GM12874 (cell line): Measurements from ENCODE around the gene WDR87.

Experiments used
- TF ChIP-seq, protein P1 (sequence below): IDR thresholded peaks from 2 replicates; pipeline ENCODE4 v1.5.1; 2011; ENCODE audit warnings: low read depth, mild to moderate bottlenecking, control low read depth, low read length, moderate library complexity; ENCODE audit not compliant: insufficient read depth

The WDR87 gene

GRCh38 chr19:37893845-37894575, 12.4 kb downstream of the WDR87 start:
- TF ChIP-seq, protein P1, sequence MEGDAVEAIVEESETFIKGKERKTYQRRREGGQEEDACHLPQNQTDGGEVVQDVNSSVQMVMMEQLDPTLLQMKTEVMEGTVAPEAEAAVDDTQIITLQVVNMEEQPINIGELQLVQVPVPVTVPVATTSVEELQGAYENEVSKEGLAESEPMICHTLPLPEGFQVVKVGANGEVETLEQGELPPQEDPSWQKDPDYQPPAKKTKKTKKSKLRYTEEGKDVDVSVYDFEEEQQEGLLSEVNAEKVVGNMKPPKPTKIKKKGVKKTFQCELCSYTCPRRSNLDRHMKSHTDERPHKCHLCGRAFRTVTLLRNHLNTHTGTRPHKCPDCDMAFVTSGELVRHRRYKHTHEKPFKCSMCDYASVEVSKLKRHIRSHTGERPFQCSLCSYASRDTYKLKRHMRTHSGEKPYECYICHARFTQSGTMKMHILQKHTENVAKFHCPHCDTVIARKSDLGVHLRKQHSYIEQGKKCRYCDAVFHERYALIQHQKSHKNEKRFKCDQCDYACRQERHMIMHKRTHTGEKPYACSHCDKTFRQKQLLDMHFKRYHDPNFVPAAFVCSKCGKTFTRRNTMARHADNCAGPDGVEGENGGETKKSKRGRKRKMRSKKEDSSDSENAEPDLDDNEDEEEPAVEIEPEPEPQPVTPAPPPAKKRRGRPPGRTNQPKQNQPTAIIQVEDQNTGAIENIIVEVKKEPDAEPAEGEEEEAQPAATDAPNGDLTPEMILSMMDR: no peak

- TF ChIP-seq, protein P1: no peak
Measured at GRCh38 chr19:37886571-37886970, 19.8 kb downstream of the WDR87 start.

- TF ChIP-seq, protein P1: no peak
Measured at GRCh38 chr19:37885392-37885791, 21.0 kb downstream of the WDR87 start.

DNA sequence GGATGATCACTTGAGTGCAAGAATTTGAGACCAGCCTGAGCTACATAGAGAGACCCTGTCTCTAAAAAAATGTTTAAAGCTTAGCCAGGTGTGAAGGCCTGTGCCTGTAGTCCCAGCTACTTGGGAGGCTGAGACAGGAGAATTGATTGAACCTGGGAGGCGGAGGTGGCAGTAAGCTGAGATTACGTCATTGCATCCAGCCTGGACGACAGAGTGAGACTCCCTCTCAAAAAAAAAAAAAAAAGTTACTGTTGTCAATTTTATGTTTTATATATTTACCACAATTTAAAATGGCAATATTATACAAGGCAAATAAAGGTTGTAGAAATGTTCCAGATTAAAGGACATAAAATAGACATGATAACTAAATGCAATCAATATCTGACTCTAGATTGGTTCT, 29.2 kb downstream of the WDR87 start:
- TF ChIP-seq, protein P1: no peak

- TF ChIP-seq, protein P1: no peak
Measured at GRCh38 chr19:37876032-37876431, 30.4 kb downstream of the WDR87 start.

DNA sequence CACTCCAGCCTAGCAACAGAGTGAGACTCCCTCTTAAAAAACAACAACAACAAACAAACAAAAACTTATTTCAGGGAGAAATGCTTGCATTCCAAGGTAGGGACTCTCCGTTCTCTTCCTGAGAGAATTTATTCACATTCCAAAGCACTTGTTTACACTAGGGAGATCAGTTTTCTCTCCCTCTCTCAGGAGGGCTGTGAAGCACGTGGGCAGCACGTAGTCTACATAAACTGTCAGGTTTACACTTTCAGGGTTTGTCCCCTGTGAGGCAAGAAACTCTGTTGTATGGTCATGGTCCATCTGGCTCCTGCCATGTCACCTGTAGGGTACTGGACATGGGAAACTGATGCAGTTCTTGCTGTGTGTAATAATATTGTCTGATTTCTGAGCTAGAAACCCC, 31.6 kb downstream of the WDR87 start:
- TF ChIP-seq, protein P1: no peak

GRCh38 chr19:37872383-37872782, 34.0 kb downstream of the WDR87 start:
- TF ChIP-seq, protein P1: no peak
